Caco-2 (cell line): ENCODE data around the gene APOL3. TPM values are rescaled to one million over a fixed set of nuclear protein-coding genes. Genes with fewer than 3 reads are reported as not detected.

Experiments
- BruUV-seq: library from RNA; stranded (reverse); fragments of 400-500 nt; replicated peaks from 2 replicates; lab custom pipeline; 2021; lab: Mats Ljungman, UMichigan
- CTCF ChIA-PET: fragments of 300-600 bp; sonication (Branson Sonifier 250); formaldehyde crosslinking; loops from one replicate; lab custom pipeline; 2022; ENCODE audit warnings: antibody characterized with exemption; lab: Charles Lee
- POLR2A ChIA-PET: fragments of 300-600 bp; sonication (Branson Sonifier 250); formaldehyde crosslinking; loops from one replicate; lab custom pipeline; 2022; ENCODE audit warnings: antibody characterized with exemption; lab: Charles Lee
- DNase-seq, 2 experiments: peaks; one replicate each; pipeline versions ENCODE4 v3.0.0 to v3.0.0-alpha.2; 2020 to 2022
- H3K27me3 ChIP-seq: replicated peaks from 2 replicates; pipeline ENCODE4 v1.6.0; 2011; ENCODE audit warnings: low read length; ENCODE audit not compliant: control insufficient read depth, insufficient read depth
- H3K36me3 ChIP-seq: 2 replicates; pipeline ENCODE4 v1.5.1; 2011; ENCODE audit warnings: low read length; ENCODE audit not compliant: control insufficient read depth, insufficient read depth
- H3K4me1 ChIP-seq: fragments of 250-450 bp; sonication (Bioruptor Pico); 2 replicates; pipeline ENCODE4 v1.5.1; 2020; ENCODE audit warnings: mild to moderate bottlenecking
- H3K4me3 ChIP-seq: 2 replicates; pipeline ENCODE4 v1.5.1; 2011; ENCODE audit warnings: low read depth, mild to moderate bottlenecking, control low read depth, low read length
- H3K9me3 ChIP-seq: fragments of 250-450 bp; sonication (Bioruptor Pico); 2 replicates; pipeline ENCODE4 v1.5.1; 2020; ENCODE audit warnings: mild to moderate bottlenecking, moderate library complexity
- H3K27ac Mint-ChIP-seq: one replicate; pipeline ENCODE4 v1.8.0; 2022; ENCODE audit warnings: mixed read lengths; ENCODE audit not compliant: unreplicated experiment
- H3K27me3 Mint-ChIP-seq: one replicate; pipeline ENCODE4 v1.8.0; 2022; ENCODE audit warnings: mixed read lengths; ENCODE audit not compliant: insufficient read depth, unreplicated experiment
- H3K36me3 Mint-ChIP-seq: one replicate; pipeline ENCODE4 v1.8.0; 2022; ENCODE audit warnings: mild to moderate bottlenecking, mixed read lengths; ENCODE audit not compliant: insufficient read depth, unreplicated experiment
- H3K4me1 Mint-ChIP-seq: one replicate; pipeline ENCODE4 v1.8.0; 2022; ENCODE audit warnings: low read depth, mixed read lengths; ENCODE audit not compliant: unreplicated experiment
- H3K4me3 Mint-ChIP-seq: one replicate; pipeline ENCODE4 v1.8.0; 2022; ENCODE audit warnings: mild to moderate bottlenecking, moderate library complexity, mixed read lengths; ENCODE audit not compliant: unreplicated experiment
- H3K9me3 Mint-ChIP-seq: one replicate; pipeline ENCODE4 v1.8.0; 2022; ENCODE audit warnings: mixed read lengths; ENCODE audit not compliant: unreplicated experiment
- intact Hi-C: fragments of 100-400 bp; cut with micrococcal nuclease; formaldehyde crosslinking; loops from one replicate; pipeline ENCODE4 v1.10.0; 2022; ENCODE audit not compliant: unreplicated experiment
- total RNA-seq: library from RNA; stranded (reverse); gene quantifications from 2 replicates; pipeline ENCODE4 v1.2.3, GENCODE V29; 2022
- TF ChIP-seq, protein P1 (sequence below), 2 experiments: fragments of 200-600 bp in 1 of 2; IDR thresholded peaks; 1 replicate in 1 of 2; 2 replicates in 1 of 2; pipeline versions ENCODE4 v1.5.1 to v1.8.0; 2011 to 2022; ENCODE audit warnings: antibody characterized with exemption in 1 of 2, control low read depth in 1 of 2, inconsistent platforms in 1 of 2, low read depth in 1 of 2, low read length in 1 of 2, mild to moderate bottlenecking in 1 of 2, moderate library complexity in 1 of 2; ENCODE audit not compliant: insufficient read depth in 1 of 2, severe bottlenecking in 1 of 2, unreplicated experiment in 1 of 2

The APOL3 gene
- total RNA-seq, 1 experiment from 2014 or later, result not detected

DNA sequence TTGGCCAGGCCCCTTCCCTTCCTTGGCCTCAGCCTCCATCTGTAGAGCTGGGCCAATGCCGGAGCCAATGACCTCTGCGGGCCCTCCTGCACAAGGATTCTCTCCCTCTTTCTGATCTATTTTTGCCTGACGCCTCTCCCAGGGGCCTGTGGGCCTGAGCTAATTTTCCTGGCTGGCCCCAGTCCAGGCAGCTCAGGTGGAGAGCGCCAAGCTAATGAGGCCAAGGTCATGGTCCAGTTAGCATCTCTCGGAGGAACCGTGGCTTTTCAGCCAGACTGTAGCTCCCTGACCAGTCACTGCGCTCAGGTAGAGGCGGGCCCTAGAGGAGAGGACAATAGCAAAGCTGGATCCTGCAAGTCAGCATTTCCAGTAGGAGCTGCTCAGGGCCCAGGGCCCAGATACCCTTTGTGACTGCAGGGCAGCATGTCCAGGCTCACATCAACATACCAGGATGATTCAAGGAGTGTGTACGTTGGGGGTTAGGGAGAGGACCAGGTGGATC, 43.5 kb downstream of the APOL3 start:
- Mint-ChIP-seq H3K9me3 (no peaks in the 10 kb centered on the region), H3K36me3 (no peaks in the 10 kb centered on the region), H3K4me1 (no peaks in the 10 kb centered on the region), H3K27me3 (no peaks in the 10 kb centered on the region), H3K4me3 (no peak overlapping the region), H3K27ac (no peak overlapping the region)
- no TSS peak for BruUV-seq
- POLR2A ChIA-PET, result no interaction called here
- Histone ChIP-seq H3K4me1 (no peaks in the 10 kb centered on the region), H3K36me3 (no peaks in the 10 kb centered on the region), H3K9me3 (no peaks in the 10 kb centered on the region), H3K27me3 (no peaks in the 10 kb centered on the region), H3K4me3 (no peak overlapping the region)
- intact Hi-C loops, result no loop called here
- TF ChIP-seq, protein P1, sequence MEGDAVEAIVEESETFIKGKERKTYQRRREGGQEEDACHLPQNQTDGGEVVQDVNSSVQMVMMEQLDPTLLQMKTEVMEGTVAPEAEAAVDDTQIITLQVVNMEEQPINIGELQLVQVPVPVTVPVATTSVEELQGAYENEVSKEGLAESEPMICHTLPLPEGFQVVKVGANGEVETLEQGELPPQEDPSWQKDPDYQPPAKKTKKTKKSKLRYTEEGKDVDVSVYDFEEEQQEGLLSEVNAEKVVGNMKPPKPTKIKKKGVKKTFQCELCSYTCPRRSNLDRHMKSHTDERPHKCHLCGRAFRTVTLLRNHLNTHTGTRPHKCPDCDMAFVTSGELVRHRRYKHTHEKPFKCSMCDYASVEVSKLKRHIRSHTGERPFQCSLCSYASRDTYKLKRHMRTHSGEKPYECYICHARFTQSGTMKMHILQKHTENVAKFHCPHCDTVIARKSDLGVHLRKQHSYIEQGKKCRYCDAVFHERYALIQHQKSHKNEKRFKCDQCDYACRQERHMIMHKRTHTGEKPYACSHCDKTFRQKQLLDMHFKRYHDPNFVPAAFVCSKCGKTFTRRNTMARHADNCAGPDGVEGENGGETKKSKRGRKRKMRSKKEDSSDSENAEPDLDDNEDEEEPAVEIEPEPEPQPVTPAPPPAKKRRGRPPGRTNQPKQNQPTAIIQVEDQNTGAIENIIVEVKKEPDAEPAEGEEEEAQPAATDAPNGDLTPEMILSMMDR (IDR thresholded peaks at IDR 0.05; ENCODE audit: insufficient read depth in 1 of 2, low read depth in 1 of 2, low read length in 1 of 2, severe bottlenecking in 1 of 2, unreplicated experiment in 1 of 2), result no peak
- DNase-seq, result no peak
- CTCF ChIA-PET, result no interaction called here

DNA sequence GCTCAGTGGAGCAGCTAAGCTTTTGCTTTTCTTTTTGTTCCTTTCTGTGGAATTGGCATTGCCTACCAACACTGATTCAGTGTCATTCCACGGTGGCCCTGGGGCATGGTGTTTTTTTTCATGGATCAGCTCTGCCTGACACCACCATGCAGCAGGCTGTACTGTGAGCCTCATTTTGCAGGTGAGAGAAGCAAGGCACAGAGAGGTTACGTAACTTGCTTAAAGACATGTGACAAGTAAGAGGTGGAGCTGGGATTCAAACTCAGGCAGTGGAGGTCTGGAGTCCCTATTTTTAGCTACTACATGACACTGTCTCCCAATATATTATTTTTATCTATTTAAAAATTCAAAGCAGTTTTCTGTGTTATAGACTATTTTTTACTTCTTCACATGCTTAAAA, 44.4 kb downstream of the APOL3 start:
- POLR2A ChIA-PET, result no interaction called here
- H3K4me3 ChIP-seq, result no peak overlapping the region

DNA sequence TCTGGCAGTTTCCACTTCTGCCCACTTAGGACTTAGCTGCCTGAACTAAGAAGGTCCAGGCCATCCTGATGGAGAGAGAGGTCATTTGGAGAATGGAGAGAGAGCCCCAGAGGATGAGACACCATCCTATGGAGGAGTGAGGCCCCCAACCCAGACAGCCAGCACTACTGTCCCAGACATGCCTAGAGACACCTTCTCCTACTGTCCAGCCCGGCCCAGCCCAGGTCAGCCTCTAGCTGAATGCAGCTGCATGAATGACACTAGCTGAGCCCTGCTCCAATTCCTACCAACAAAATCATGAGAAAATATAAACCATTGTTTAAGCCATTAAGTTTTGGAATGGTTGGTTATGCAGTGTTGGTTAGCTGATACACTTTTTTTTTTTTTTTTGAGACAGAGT, 47.4 kb downstream of the APOL3 start:
- POLR2A ChIA-PET, result no interaction called here
- Histone ChIP-seq H3K4me3 (no peak overlapping the region), H3K9me3 (no peaks in the 10 kb centered on the region), H3K36me3 (no peaks in the 10 kb centered on the region), H3K4me1 (no peaks in the 10 kb centered on the region), H3K27me3 (no peaks in the 10 kb centered on the region)
- Mint-ChIP-seq H3K4me1 (no peaks in the 10 kb centered on the region), H3K36me3 (no peaks in the 10 kb centered on the region), H3K9me3 (no peaks in the 10 kb centered on the region), H3K27ac (no peak overlapping the region), H3K4me3 (no peak overlapping the region), H3K27me3 (no peaks in the 10 kb centered on the region)
- DNase-seq, result no peak
- TF ChIP-seq, protein P1 (IDR thresholded peaks at IDR 0.05; ENCODE audit: insufficient read depth in 1 of 2, low read depth in 1 of 2, low read length in 1 of 2, severe bottlenecking in 1 of 2, unreplicated experiment in 1 of 2), result no peak
- CTCF ChIA-PET, result no interaction called here
- intact Hi-C loops, result no loop called here
- BruUV-seq, result no TSS peak

More for the DNA sequence above, 44.4 kb downstream of the APOL3 start:
- Mint-ChIP-seq H3K4me3 (no peak overlapping the region), H3K9me3 (no peaks in the 10 kb centered on the region), H3K4me1 (no peaks in the 10 kb centered on the region), H3K27ac (no peak overlapping the region), H3K27me3 (no peaks in the 10 kb centered on the region), H3K36me3 (no peaks in the 10 kb centered on the region)
- TF ChIP-seq, protein P1 (IDR thresholded peaks at IDR 0.05; ENCODE audit: insufficient read depth in 1 of 2, low read depth in 1 of 2, low read length in 1 of 2, severe bottlenecking in 1 of 2, unreplicated experiment in 1 of 2), result no peak
- H3K36me3 ChIP-seq, result no peaks in the 10 kb centered on the region
- H3K27me3 ChIP-seq, result no peaks in the 10 kb centered on the region
- intact Hi-C loops, result no loop called here
- no peaks in the 10 kb centered on the region for H3K4me1 ChIP-seq
- CTCF ChIA-PET, result interaction anchor here (0.7 kb wide), 1 partner anchor 15 kb away, joined by 3 read pairs; no protein-coding TSS in a partner anchor
- DNase-seq, result no peak
- no TSS peak for BruUV-seq
- H3K9me3 ChIP-seq, result no peaks in the 10 kb centered on the region
